Brain pericyte (primary cell): ENCODE results near the gene KRT34.
"Not testable (repeated sequence)": the region's sequence is repeated elsewhere in the genome, so short reads cannot be mapped to it uniquely, and the experiment has no call there.

Source experiments
- DNase-seq: peaks from one replicate; pipeline ENCODE4 v3.0.0-alpha.2; 2012; ENCODE audit warnings: low read depth, low spot score

Gene KRT34

DNA sequence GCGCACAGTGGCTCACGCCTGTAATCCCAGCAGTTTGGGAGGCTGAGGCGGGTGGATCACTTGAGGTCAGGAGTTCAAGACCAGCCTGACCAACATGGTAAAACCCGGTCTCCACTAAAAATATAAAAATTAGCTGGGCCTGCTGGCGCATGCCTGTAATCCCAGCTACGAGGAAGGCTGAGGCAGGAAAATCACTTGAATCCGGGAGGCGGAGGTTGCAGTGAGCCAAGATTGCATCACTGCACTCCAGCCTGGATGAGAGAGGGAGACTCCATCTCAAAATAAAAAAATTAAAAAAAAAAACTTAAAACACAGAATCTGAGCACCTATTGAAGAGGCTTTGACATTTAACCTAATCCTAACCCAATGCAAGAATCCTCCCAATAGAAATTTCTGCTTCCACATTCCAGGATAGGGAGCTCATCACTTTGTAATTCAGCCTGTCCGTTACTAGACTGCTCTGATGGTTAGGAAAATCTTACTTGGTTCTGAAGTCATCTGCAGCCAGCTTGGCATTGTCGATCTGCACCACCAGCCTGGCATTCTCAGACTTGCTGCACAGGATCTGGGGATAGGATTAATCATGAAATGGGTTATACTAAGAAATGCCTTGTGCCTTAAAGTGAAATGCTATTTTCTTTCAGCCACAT is 14.6 kb downstream of the KRT34 start:
- no peak for DNase-seq

GRCh38 chr17:41366070-41366469 is 16.0 kb downstream of the KRT34 start:
- no peak for DNase-seq

DNA sequence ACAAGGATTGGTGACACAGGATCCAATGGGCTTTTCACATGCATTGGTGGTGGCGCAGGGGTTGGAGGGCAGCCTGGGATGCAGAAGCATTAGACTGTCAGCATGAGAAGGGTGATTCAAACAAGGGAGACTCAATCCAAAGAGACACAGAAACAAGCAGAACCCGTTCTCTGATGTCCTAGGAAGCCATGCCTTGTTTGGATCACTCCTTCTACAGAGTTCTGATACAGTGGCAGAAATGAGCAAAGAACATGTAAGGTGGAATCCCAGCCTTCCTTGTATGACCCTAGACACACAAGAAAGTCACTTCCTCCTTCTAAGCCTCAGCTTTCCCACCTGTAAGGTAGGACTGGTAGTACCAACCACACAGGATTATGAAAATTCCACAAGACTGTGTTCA is 18.2 kb downstream of the KRT34 start:
- DNase-seq, result no peak

- DNase-seq, result no peak
Measured at GRCh38 chr17:41360296-41360995, 21.7 kb downstream of the KRT34 start.

DNA sequence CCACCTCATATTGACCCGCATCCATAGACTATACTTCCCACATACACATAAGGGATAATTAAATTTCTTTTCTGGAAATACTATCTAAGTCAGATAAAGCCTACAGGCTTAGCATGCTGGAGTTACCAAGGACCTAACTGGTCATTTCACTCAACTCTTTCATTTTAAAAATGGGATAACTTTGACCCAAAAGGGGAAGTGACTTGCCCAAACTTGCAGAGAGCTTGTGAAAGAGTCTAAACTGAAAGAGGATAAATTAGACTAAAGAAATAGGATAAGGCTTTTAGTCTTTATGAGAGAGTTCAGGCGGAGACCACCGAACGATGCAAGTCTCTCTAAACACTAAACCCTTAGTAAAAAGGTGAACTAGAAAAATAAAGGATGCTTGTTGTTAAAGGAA is 27.6 kb downstream of the KRT34 start:
- DNase-seq, result no peak

DNA sequence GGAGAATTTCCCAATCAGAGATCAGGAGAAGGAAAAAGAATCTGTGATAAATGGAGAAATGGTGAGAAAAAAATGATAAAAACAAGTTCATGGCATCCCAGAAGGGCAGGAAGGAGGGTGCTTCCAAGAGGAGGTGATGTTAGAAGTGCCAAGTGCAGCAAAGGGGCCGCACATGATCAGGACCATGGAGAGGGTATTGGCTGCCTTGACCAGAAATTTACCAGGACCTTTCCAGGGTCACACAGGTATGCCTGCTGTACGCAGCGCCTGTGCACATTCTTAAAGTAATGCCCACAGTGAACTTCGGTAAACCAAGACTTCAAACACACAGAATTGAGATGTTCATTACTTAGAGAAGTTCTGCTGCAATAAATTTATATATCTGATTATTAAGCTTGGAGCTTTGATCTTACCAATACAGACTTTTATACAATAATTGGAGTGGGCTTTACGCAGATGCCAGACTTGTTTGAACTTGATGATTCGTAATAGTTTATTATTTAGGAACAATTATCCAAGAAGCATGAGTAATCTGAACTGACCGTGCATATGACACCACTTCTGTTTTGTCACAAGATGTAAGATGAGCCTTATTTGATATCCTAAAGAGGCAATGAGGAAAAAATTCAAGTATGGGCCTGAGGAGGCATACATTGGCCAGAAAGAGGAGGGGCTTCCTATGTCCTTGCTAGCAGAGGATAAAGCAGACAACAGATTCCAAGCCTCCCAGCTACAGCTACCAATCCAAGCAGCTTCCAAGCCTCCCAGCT is 29.3 kb downstream of the KRT34 start:
- DNase-seq, result no peak

DNA sequence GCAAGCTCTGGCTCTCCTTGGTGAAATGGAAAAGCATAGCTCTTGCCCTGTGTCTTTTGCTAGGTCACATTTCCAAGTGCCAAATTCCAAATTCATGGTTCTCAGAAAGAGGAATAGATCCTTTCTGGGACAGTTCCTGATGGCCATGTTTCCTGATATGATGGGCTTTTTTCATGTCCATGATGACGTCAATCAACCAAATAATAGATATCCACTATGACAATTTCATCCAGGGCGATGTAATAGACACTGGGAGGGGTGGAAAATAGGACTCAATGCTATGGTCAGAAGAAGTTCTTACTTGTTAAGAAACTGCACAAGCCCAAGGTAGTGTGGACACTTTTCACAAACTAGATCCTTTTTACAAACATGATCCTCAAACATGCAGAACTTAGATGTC is 30.9 kb downstream of the KRT34 start:
- no peak for DNase-seq

GRCh38 chr17:41350381-41350878 is 31.7 kb downstream of the KRT34 start, which contains the start of gene KRT33A:
TSS of gene KRT33A (minus strand) at chr17:41350828. CDS start at chr17:41350767, 61 bp downstream.
- not testable (repeated sequence) for DNase-seq

GRCh38 chr17:41347869-41348760 is 34.0 kb downstream of the KRT34 start:
- DNase-seq, result no peak

- DNase-seq, result not testable (repeated sequence)
Measured at GRCh38 chr17:41346421-41346820, 35.7 kb downstream of the KRT34 start.

GRCh38 chr17:41345992-41346391 is 36.1 kb downstream of the KRT34 start:
- DNase-seq, result no peak

DNA sequence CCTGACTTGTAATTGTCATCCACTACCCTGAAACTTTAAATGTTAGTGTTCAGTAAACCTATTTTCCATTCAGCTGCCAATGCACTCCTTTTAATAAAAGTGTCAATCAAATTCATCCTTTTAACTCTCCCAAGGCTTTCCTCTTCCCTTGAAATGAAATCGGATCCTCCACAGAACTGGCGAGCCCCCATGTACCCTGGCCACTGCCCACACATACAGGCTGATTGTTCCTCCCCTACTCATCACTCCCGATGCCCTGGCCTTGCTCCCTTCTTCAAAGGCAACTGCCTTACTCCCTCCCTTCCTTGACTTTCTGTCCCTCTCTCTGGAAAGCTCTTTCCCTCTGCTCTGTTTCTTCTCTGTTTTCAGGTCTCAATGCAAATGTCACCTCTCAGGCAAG is 39.1 kb downstream of the KRT34 start:
- no peak for DNase-seq

- no peak for DNase-seq
Measured at GRCh38 chr17:41340934-41341861, 40.9 kb downstream of the KRT34 start.

DNA sequence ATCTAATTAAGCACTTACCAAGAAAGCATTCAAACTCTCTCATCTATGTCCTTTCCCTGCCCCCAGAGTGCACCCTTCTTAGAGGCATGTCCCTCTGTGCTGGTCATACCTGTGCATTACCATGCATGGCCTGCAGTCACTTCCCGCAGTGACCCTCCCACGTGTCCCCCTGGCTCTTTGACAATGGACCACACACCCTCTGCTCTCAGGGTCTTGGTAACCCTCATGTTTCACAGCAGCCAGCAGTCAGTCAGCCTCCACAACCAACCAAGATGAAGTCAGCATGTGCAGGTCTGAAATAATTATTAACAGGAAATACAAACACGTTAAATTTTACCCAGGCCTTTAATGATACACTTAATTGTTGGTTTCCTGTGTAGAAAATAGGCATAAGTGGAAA is 41.6 kb downstream of the KRT34 start:
- DNase-seq, result no peak

GRCh38 chr17:41339571-41340172 is 42.4 kb downstream of the KRT34 start:
- DNase-seq, result no peak

GRCh38 chr17:41338961-41339485 is 43.1 kb downstream of the KRT34 start:
- DNase-seq, result no peak

- no peak for DNase-seq
Measured at GRCh38 chr17:41335747-41336146, 46.4 kb downstream of the KRT34 start.

- DNase-seq, result no peak
Measured at GRCh38 chr17:41334385-41335305, 47.5 kb downstream of the KRT34 start.

GRCh38 chr17:41333836-41334235 is 48.3 kb downstream of the KRT34 start:
- no peak for DNase-seq
